OCI-LY7 (cell line): ENCODE measurements around the gene ACTR3. TPM values are rescaled to one million over a fixed set of nuclear protein-coding genes. Genes with fewer than 3 reads are reported as not detected.
A peak's percentile ranks its signal among the peaks of the same experiment; 100 is the strongest.

Source experiments
- BruUV-seq: library from RNA; stranded (reverse); fragments of 400-500 nt; replicated peaks from 2 replicates; lab custom pipeline; 2021; lab: Mats Ljungman, UMichigan
- CTCF ChIA-PET: fragments of 300-600 bp; sonication (Branson Sonifier 250); formaldehyde crosslinking; loops from one replicate; lab custom pipeline; 2022; ENCODE audit warnings: antibody characterized with exemption; ENCODE audit not compliant: unreplicated experiment; lab: Charles Lee
- POLR2A ChIA-PET: fragments of 300-600 bp; sonication (Branson Sonifier 250); formaldehyde crosslinking; loops from one replicate; lab custom pipeline; 2022; ENCODE audit warnings: antibody characterized with exemption; lab: Charles Lee
- DNase-seq: peaks from one replicate; pipeline ENCODE4 v3.0.0-alpha.2; 2015; ENCODE audit warnings: low spot score
- H2AFZ ChIP-seq: fragments of 200-600 bp; sonication (generic), shearing (Covaris generic); 2 replicates; pipeline ENCODE4 v1.6.1; 2014; ENCODE audit warnings: mild to moderate bottlenecking, antibody characterized with exemption, low read length, moderate library complexity
- H3K27ac ChIP-seq: fragments of 200-600 bp; sonication (generic); 2 replicates; pipeline ENCODE4 v1.5.1; 2014; ENCODE audit warnings: mixed run types, low read depth, mild to moderate bottlenecking, moderate library complexity, low read length, inconsistent platforms; ENCODE audit not compliant: poor library complexity, severe bottlenecking
- H3K36me3 ChIP-seq: fragments of 200-600 bp; sonication (generic); 2 replicates; pipeline ENCODE4 v1.6.1; 2014; ENCODE audit warnings: mild to moderate bottlenecking, antibody characterized with exemption, low read length, moderate library complexity, mixed read lengths; ENCODE audit not compliant: insufficient read depth
- H3K4me1 ChIP-seq: fragments of 200-600 bp; sonication (generic); 2 replicates; pipeline ENCODE4 v1.5.1; 2014; ENCODE audit warnings: mild to moderate bottlenecking, low read length; ENCODE audit not compliant: insufficient read depth, poor library complexity, severe bottlenecking
- H3K4me2 ChIP-seq: fragments of 200-600 bp; sonication (generic); 2 replicates; pipeline ENCODE4 v1.6.1; 2014; ENCODE audit warnings: mild to moderate bottlenecking, low read length
- H3K4me3 ChIP-seq: fragments of 200-600 bp; sonication (generic); 2 replicates; pipeline ENCODE4 v1.5.1; 2014; ENCODE audit warnings: mild to moderate bottlenecking, low read depth, low read length; ENCODE audit not compliant: poor library complexity, severe bottlenecking
- H3K79me2 ChIP-seq: fragments of 200-600 bp; sonication (generic); 2 replicates; pipeline ENCODE4 v1.6.1; 2016; ENCODE audit warnings: low read depth, mild to moderate bottlenecking, low read length, moderate library complexity, mixed read lengths; ENCODE audit not compliant: insufficient read depth
- H3K9me2 ChIP-seq: fragments of 200-600 bp; sonication (generic); 2 replicates; pipeline ENCODE4 v1.6.1; 2016; ENCODE audit warnings: mild to moderate bottlenecking, low read length, mixed read lengths; ENCODE audit not compliant: insufficient read depth
- H3K9me3 ChIP-seq: fragments of 200-600 bp; sonication (generic); 2 replicates; pipeline ENCODE4 v1.6.1; 2014; ENCODE audit warnings: mild to moderate bottlenecking, mixed run types, low read length, mixed read lengths
- H4K20me1 ChIP-seq: fragments of 200-600 bp; sonication (generic); 2 replicates; pipeline ENCODE4 v1.6.1; 2014; ENCODE audit warnings: mild to moderate bottlenecking, antibody characterized with exemption, low read length, moderate library complexity, mixed read lengths; ENCODE audit not compliant: insufficient read depth
- EZH2phosphoT487 ChIP-seq: fragments of 200-600 bp; sonication (generic); IDR thresholded peaks from 2 replicates; pipeline ENCODE4 v1.6.1; 2018; ENCODE audit warnings: low read depth, borderline replicate concordance, mild to moderate bottlenecking, mixed run types, antibody characterized with exemption, low read length, moderate library complexity, mixed read lengths
- intact Hi-C: fragments of 100-400 bp; cut with micrococcal nuclease; formaldehyde crosslinking; loops from one replicate; pipeline ENCODE4 v1.10.0; 2022; ENCODE audit not compliant: unreplicated experiment
- total RNA-seq, 2 experiments: library from RNA; depleted of rRNA in 1 of 2; stranded (reverse); fragments of >200 nt in 1 of 2; shearing (Covaris generic) in 1 of 2; gene quantifications; 2 replicates each; pipeline ENCODE4 v1.2.3, GENCODE V29; 2014 to 2022
- TF ChIP-seq, protein P1 (sequence below): fragments of 200-600 bp; sonication (generic); conservative IDR thresholded peaks from 2 replicates; pipeline ENCODE4 v1.5.1; 2014; ENCODE audit warnings: mild to moderate bottlenecking, antibody characterized with exemption, low read length, moderate library complexity, mixed read lengths

Gene ACTR3
- total RNA-seq, 2 experiments from 2014 or later, result 192 to 320 TPM

GRCh38 chr2:113863144-113863543, 26.7 kb upstream of the ACTR3 start:
- peak overlapping the region; percentile 37 for H3K4me3 ChIP-seq
- H4K20me1 ChIP-seq, result no peaks in the 10 kb centered on the region
- BruUV-seq, result no TSS peak
- intact Hi-C loops, result loop anchor here (10.0 kb wide), 1 partner anchor 688 kb away; the partner anchor contains the start of gene PSD4
- peak overlapping the region; percentile 100 for H3K27ac ChIP-seq
- TF ChIP-seq EZH2phosphoT487, result no peak
- TF ChIP-seq, protein P1, sequence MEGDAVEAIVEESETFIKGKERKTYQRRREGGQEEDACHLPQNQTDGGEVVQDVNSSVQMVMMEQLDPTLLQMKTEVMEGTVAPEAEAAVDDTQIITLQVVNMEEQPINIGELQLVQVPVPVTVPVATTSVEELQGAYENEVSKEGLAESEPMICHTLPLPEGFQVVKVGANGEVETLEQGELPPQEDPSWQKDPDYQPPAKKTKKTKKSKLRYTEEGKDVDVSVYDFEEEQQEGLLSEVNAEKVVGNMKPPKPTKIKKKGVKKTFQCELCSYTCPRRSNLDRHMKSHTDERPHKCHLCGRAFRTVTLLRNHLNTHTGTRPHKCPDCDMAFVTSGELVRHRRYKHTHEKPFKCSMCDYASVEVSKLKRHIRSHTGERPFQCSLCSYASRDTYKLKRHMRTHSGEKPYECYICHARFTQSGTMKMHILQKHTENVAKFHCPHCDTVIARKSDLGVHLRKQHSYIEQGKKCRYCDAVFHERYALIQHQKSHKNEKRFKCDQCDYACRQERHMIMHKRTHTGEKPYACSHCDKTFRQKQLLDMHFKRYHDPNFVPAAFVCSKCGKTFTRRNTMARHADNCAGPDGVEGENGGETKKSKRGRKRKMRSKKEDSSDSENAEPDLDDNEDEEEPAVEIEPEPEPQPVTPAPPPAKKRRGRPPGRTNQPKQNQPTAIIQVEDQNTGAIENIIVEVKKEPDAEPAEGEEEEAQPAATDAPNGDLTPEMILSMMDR, result no peak
- DNase-seq, result peak; percentile 71
- peak overlapping the region; percentile 80 for H3K4me2 ChIP-seq
- no peaks in the 10 kb centered on the region for H3K9me3 ChIP-seq
- H3K79me2 ChIP-seq, result no peaks in the 10 kb centered on the region; the same call in 1 of the 2 replicates
- H2AFZ ChIP-seq, result peak overlapping the region; percentile 47; the same call in 1 of the 2 replicates
- peaks cover 90% of the 10 kb centered on the region for H3K4me1 ChIP-seq
- H3K9me2 ChIP-seq, result no peaks in the 10 kb centered on the region
- ChIA-PET CTCF (no interaction called here), POLR2A (interaction anchor here (0.7 to 4.9 kb wide), 11 partner anchors 8 to 107 kb away, joined by 3 to 20 read pairs (median 4); partner anchors contain the start of genes ACTR3 and SLC35F5)
- peaks cover 7% of the 10 kb centered on the region; the same call in 1 of the 2 replicates for H3K36me3 ChIP-seq

- intact Hi-C loops, result loop anchor here (10.0 kb wide), 1 partner anchor 693 kb away; the partner anchor contains the start of gene PSD4
- ChIA-PET CTCF (no interaction called here), POLR2A (interaction anchor here (0.6 to 2.8 kb wide), 5 partner anchors 19 to 112 kb away, joined by 3 to 16 read pairs (median 7); partner anchors contain the start of gene SLC35F5)
These were observed 22.3 kb upstream of the ACTR3 start for GRCh38 chr2:113867571-113867970.

More at GRCh38 chr2:113867571-113867970, 22.3 kb upstream of the ACTR3 start:
- H3K79me2 ChIP-seq, result no peaks in the 10 kb centered on the region
- H2AFZ ChIP-seq, result peak overlapping the region; percentile 66; the same call in 1 of the 2 replicates
- H3K27ac ChIP-seq, result peak overlapping the region; percentile 52
- TF ChIP-seq EZH2phosphoT487, result no peak
- TF ChIP-seq, protein P1, result no peak
- no peak for DNase-seq
- no peaks in the 10 kb centered on the region for H3K9me2 ChIP-seq
- no peaks in the 10 kb centered on the region for H3K9me3 ChIP-seq
- H4K20me1 ChIP-seq, result no peaks in the 10 kb centered on the region
- peaks cover 70% of the 10 kb centered on the region for H3K4me1 ChIP-seq
- H3K4me2 ChIP-seq, result peak overlapping the region; percentile 50
- BruUV-seq, result no TSS peak
- H3K36me3 ChIP-seq, result no peaks in the 10 kb centered on the region
- peak overlapping the region; percentile 0 for H3K4me3 ChIP-seq
